Loucy (cell line): Measurements from ENCODE around the gene FNDC10.
"Not testable (repeated sequence)": the region's sequence is repeated elsewhere in the genome, so short reads cannot be mapped to it uniquely, and the experiment has no call there.

Experiments used
- H2AFZ ChIP-seq: fragments of 200-600 bp; sonication (generic); 2 replicates; pipeline ENCODE4 v1.6.0; 2016; ENCODE audit warnings: antibody characterized with exemption, mild to moderate bottlenecking, low read length, moderate library complexity
- H3F3A ChIP-seq: fragments of 200-600 bp; 2 replicates; pipeline ENCODE4 v1.6.0; 2016; ENCODE audit warnings: antibody characterized with exemption, low read depth, mild to moderate bottlenecking
- H3K27me3 ChIP-seq: fragments of 200-600 bp; sonication (generic); 2 replicates; pipeline ENCODE4 v1.6.1; 2014; ENCODE audit warnings: low read length, mild to moderate bottlenecking; ENCODE audit not compliant: insufficient read depth, poor library complexity, severe bottlenecking
- H3K36me3 ChIP-seq: fragments of 200-600 bp; sonication (generic); 2 replicates; pipeline ENCODE4 v1.6.1; 2016; ENCODE audit warnings: low read length; ENCODE audit not compliant: insufficient read depth
- H3K4me1 ChIP-seq: fragments of 200-600 bp; sonication (generic); 2 replicates; pipeline ENCODE4 v1.5.1; 2014; ENCODE audit warnings: low read length, mild to moderate bottlenecking; ENCODE audit not compliant: insufficient read depth, poor library complexity, severe bottlenecking
- H3K4me2 ChIP-seq: fragments of 200-600 bp; sonication (generic); 2 replicates; pipeline ENCODE4 v1.6.0; 2014; ENCODE audit warnings: antibody characterized with exemption, low read length, low read depth, mild to moderate bottlenecking; ENCODE audit not compliant: poor library complexity, severe bottlenecking
- H3K4me3 ChIP-seq: fragments of 200-600 bp; sonication (generic); 2 replicates; pipeline ENCODE4 v1.5.1; 2014; ENCODE audit warnings: low read length, mild to moderate bottlenecking, mixed read lengths; ENCODE audit not compliant: poor library complexity, severe bottlenecking
- H3K79me2 ChIP-seq: fragments of 200-600 bp; sonication (generic); 2 replicates; pipeline ENCODE4 v1.6.1; 2014; ENCODE audit warnings: low read length; ENCODE audit not compliant: insufficient read depth
- H3K9ac ChIP-seq: fragments of 200-600 bp; sonication (generic); 2 replicates; pipeline ENCODE4 v1.6.0; 2014; ENCODE audit warnings: mild to moderate bottlenecking, low read depth, low read length, moderate library complexity; ENCODE audit not compliant: poor library complexity, severe bottlenecking
- H3K9me2 ChIP-seq: fragments of 200-600 bp; sonication (generic); replicated peaks from 2 replicates; pipeline ENCODE4 v1.6.1; 2016; ENCODE audit warnings: low read depth, low read length, mixed read lengths
- H3K9me3 ChIP-seq: fragments of 200-600 bp; sonication (generic); 2 replicates; pipeline ENCODE4 v1.6.1; 2014; ENCODE audit warnings: mild to moderate bottlenecking, antibody characterized with exemption, low read length, low read depth; ENCODE audit not compliant: insufficient read depth
- H4K20me1 ChIP-seq: fragments of 200-600 bp; sonication (generic); 2 replicates; pipeline ENCODE4 v1.6.0; 2014; ENCODE audit warnings: antibody characterized with exemption, low read length, mild to moderate bottlenecking; ENCODE audit not compliant: insufficient read depth, poor library complexity, severe bottlenecking

The FNDC10 gene

DNA sequence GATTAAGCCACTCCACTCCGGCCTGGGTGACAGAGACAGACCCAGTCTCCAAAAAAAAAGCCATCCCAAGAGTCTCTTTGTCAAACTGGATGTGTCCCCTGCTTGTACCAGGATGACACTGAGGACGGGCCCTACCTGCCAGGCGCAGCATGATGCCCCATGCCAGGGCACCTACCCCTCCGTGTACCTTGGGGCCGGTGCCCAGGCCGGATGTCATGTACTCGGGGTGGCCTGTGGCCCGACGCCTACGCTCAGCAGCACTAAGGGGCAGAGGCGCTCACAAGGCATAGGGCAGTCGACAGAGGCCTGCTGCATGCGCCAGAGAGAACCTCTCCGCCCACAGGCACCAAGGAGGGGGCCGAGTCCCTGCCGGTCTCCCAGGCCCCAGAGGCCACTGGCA is 39.4 kb upstream of the FNDC10 start:
- not testable (repeated sequence) for H3F3A ChIP-seq, H3K79me2 ChIP-seq, H3K36me3 ChIP-seq, H3K9me2 ChIP-seq, H3K9ac ChIP-seq, H3K4me1 ChIP-seq, H3K4me2 ChIP-seq, H3K4me3 ChIP-seq, H3K27me3 ChIP-seq, H2AFZ ChIP-seq, H4K20me1 ChIP-seq, H3K9me3 ChIP-seq

DNA sequence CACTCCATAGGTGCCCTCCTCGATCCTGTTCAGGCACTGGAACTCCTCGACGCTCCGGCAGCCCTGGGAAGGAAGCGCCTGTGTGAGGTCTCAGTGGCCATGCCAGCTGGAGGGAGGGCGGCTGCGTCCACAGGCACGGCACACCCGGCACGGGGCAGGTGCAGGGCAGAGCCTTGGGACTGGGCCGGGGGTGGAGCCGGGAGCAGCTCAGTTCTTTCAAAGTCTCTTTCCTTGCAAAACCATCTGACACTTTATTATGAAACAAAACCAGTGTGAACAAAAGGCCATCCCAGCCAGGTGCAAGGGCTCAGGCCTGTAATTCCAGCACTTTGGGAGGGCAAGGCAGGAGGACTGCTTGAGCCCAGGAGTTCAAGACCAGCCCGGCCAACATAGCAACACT is 38.6 kb upstream of the FNDC10 start:
- not testable (repeated sequence) for H3K4me3 ChIP-seq, H3K9me2 ChIP-seq, H2AFZ ChIP-seq, H3K4me2 ChIP-seq, H3K4me1 ChIP-seq, H4K20me1 ChIP-seq, H3K9me3 ChIP-seq, H3F3A ChIP-seq, H3K27me3 ChIP-seq, H3K79me2 ChIP-seq, H3K9ac ChIP-seq, H3K36me3 ChIP-seq

DNA sequence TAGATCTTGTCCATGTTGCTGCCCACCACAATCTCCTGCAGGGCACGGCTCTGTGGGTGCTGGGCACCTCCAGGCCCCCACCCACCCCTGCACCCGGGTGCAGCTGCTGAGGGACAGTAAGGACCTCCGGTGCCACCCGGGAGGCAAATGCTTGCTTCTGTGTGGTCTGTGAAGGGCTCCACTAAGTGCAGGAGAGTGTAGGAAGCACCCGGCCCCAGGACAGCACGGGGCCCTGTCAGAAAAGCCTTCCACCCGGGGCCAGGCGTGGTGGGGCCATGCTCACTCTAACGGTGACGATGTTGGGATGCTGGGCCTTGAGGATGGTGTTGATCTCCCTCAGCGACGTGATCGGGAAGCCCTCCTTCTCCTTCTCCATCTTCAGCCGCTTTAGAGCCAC is 37.5 kb upstream of the FNDC10 start:
- not testable (repeated sequence) for H3K4me1 ChIP-seq, H3K9me2 ChIP-seq, H3K9me3 ChIP-seq, H3K4me3 ChIP-seq, H3K27me3 ChIP-seq, H3K4me2 ChIP-seq, H3K79me2 ChIP-seq, H3K9ac ChIP-seq, H3F3A ChIP-seq, H2AFZ ChIP-seq, H4K20me1 ChIP-seq, H3K36me3 ChIP-seq

DNA sequence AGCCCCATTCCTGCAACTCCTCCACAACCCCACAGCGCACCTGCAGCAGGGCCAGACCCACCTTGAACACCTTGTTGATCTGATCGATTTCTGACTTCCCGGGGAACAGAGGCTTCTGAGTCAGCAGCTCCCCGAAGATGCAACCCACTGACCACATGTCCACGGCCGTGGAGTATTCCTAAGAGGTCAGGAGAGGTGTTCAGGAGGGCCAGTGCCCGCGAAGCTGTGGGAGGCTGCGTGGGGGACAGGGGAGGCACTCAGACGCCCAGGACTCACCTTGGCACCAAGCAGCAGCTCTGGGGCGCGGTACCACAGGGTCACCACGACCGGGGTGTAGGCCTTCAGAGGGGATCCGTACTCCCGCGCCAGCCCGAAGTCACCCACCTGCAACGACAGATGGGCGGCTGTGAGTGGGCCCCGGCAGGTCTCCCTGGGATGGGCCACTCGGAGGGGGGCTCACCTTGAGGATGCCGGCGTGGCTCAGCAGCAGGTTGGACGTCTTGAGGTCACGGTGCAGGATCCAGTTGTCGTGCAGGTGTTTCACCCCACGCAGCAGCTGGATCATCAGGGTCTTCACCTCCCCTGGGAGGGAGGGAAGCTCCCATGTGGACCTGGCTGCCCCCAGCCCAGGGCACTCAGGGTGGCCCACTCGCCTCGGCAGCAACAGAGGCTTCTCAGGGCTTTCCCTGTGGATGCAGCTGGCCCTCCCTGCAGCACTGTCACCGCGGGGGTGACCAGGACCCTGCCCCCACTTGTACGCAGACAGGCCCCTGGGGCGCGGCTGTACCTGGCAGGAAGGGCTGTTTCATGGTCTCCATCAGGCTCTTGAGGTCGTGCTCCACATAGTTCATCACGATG is 36.9 kb upstream of the FNDC10 start:
- H3K27me3 ChIP-seq, H4K20me1 ChIP-seq, H2AFZ ChIP-seq, H3K79me2 ChIP-seq, H3K4me2 ChIP-seq, H3K9ac ChIP-seq, H3K4me3 ChIP-seq, H3F3A ChIP-seq, H3K4me1 ChIP-seq, H3K36me3 ChIP-seq, H3K9me2 ChIP-seq, H3K9me3 ChIP-seq: not testable (repeated sequence)

DNA sequence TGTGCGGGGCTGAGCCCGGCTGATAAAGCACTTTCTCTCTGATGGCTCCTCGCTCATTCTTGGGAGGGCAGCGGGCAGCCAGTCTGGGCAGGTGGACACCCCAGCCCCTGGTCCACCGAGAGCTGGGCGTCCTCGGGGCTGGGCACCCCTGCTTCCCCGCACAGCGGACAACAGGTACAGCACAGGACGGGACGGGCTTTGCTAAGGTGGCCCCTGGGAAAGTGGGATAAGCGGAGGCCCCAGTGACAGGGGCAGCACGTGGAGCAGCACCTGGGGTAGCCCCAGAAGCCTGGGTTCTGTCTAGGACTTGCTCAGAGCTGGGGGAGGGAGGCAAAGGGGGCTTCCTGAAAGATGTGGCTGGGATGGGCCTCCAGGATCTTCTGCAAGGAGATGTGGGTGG is 34.7 kb upstream of the FNDC10 start:
- not testable (repeated sequence) for H3K36me3 ChIP-seq, H4K20me1 ChIP-seq, H3K79me2 ChIP-seq, H3K9me3 ChIP-seq, H3K4me1 ChIP-seq, H3K9me2 ChIP-seq, H3F3A ChIP-seq, H3K9ac ChIP-seq, H2AFZ ChIP-seq, H3K4me3 ChIP-seq, H3K4me2 ChIP-seq, H3K27me3 ChIP-seq

DNA sequence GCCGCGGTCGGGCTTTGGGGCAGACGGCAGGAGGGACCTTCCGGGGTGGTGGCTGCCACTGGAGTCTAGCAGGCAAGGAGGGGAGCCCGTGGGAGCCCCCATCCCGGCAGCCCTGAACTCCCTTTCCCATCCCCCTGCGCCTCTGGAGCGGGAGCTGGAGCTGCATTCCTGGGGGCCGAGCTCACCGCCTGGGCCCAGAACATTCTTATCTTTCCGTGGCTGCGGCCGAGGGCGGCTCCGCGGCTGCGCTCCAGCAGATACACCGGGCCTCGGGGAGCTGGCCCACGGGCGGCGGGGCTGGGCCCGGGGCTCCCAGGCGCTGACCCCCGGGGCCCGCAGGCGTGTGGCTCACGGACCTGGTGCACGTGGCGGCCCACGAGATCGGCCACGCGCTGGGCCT is 33.5 kb upstream of the FNDC10 start:
- H4K20me1 ChIP-seq, H3K27me3 ChIP-seq, H3F3A ChIP-seq, H3K36me3 ChIP-seq, H3K9me2 ChIP-seq, H2AFZ ChIP-seq, H3K4me1 ChIP-seq, H3K9me3 ChIP-seq, H3K79me2 ChIP-seq, H3K4me2 ChIP-seq, H3K4me3 ChIP-seq, H3K9ac ChIP-seq: not testable (repeated sequence)
